Natural killer cell (primary cell): ENCODE measurements around the gene ST6GAL1. TPM values are rescaled to one million over a fixed set of nuclear protein-coding genes. Genes with fewer than 3 reads are reported as not detected.
A peak's percentile ranks its signal among the peaks of the same experiment; 100 is the strongest.

Experiments
- ATAC-seq, 3 donors: fragments of 150-1000 bp in 2 of 3; fragments of 200-7000 bp in 1 of 3; cut with Tn5 transposase; 1 replicate in 1 of 3; 2 replicates in 2 of 3; pipeline ENCODE4 v1.10.0; 2021; ENCODE audit warnings: mild to moderate bottlenecking in 2 of 3, moderate library complexity in 2 of 3
- DNase-seq, 2 donors: peaks; one replicate each; pipeline versions ENCODE4 v3.0.0 to v3.0.0-alpha.2; 2013 to 2021; ENCODE audit warnings: mixed read lengths in 1 of 2
- H3K27ac ChIP-seq: one replicate; pipeline ENCODE4 v1.5.1; 2013; ENCODE audit warnings: mild to moderate bottlenecking, low read length
- H3K27me3 ChIP-seq: one replicate; pipeline ENCODE4 v1.6.1; 2013; ENCODE audit warnings: low read length; ENCODE audit not compliant: control insufficient read depth, insufficient read depth
- H3K36me3 ChIP-seq: one replicate; pipeline ENCODE4 v1.6.1; 2013; ENCODE audit warnings: low read length; ENCODE audit not compliant: control insufficient read depth, insufficient read depth
- H3K4me1 ChIP-seq: one replicate; pipeline ENCODE4 v1.6.1; 2013; ENCODE audit warnings: low read length; ENCODE audit not compliant: control insufficient read depth, insufficient read depth
- H3K4me3 ChIP-seq: one replicate; pipeline ENCODE4 v1.5.1; 2013; ENCODE audit warnings: low read length
- H3K9me3 ChIP-seq: one replicate; pipeline ENCODE4 v1.6.1; 2013; ENCODE audit warnings: low read length; ENCODE audit not compliant: control insufficient read depth, insufficient read depth
- H3K27ac Mint-ChIP-seq, 2 donors: one replicate each; pipeline ENCODE4 v1.8.0; 2022; ENCODE audit warnings: mild to moderate bottlenecking in 2 of 2, mixed read lengths in 2 of 2, moderate library complexity in 1 of 2
- H3K27me3 Mint-ChIP-seq, 2 donors: one replicate each; pipeline ENCODE4 v1.8.0; 2022; ENCODE audit warnings: low read depth in 2 of 2, mixed read lengths in 2 of 2
- H3K36me3 Mint-ChIP-seq: one replicate; pipeline ENCODE4 v1.8.0; 2022; ENCODE audit warnings: mixed read lengths
- H3K4me1 Mint-ChIP-seq, 2 donors: one replicate each; pipeline ENCODE4 v1.8.0; 2022; ENCODE audit warnings: mixed read lengths in 2 of 2
- H3K4me3 Mint-ChIP-seq: one replicate; pipeline ENCODE4 v1.8.0; 2022; ENCODE audit warnings: mild to moderate bottlenecking, moderate library complexity, mixed read lengths
- H3K9me3 Mint-ChIP-seq, 2 donors: one replicate each; pipeline ENCODE4 v1.8.0; 2022; ENCODE audit warnings: mixed read lengths in 2 of 2
- CTCF ChIP-seq: fragments of 200-600 bp; IDR thresholded peaks from one replicate; pipeline ENCODE4 v1.8.0; 2022; ENCODE audit warnings: antibody characterized with exemption
- WGBS: methylation state at CpG from one replicate; pipeline ENCODE4 v1.1.7; 2013; ENCODE audit warnings: missing lambda C conversion rate; ENCODE audit not compliant: insufficient coverage; 5-methylcytosine and 5-hydroxymethylcytosine counted together
- intact Hi-C: fragments of 100-400 bp; cut with micrococcal nuclease; formaldehyde crosslinking; loops from one replicate; pipeline ENCODE4 v1.14.2; 2022
- total RNA-seq, 4 donors: library from RNA; stranded (reverse); fragments of 120-200 nt in 1 of 4; gene quantifications; one replicate each; pipeline versions ENCODE4 v1.2.3 to v1.2.4, GENCODE V29; 2013 to 2022

The ST6GAL1 gene
- total RNA-seq, 3 donors from 2014 or later (not counting 1 experiment from before 2014, with no cell fraction given) = 121 to 182 (median 146) TPM

- intact Hi-C loops = no loop called here
These were observed 132.3 kb downstream of the ST6GAL1 start for GRCh38 chr3:187062526-187063177.

GRCh38 chr3:187063286-187064121, 133.2 kb downstream of the ST6GAL1 start:
- Mint-ChIP-seq H3K27me3 (no peaks in the 10 kb centered on the region), H3K4me1 (peaks cover 38 to 52% of the 10 kb centered on the region in 2 donors), H3K27ac (peak overlapping the region; percentile 66 to 74), H3K4me3 (no peak overlapping the region), H3K9me3 (no peaks in the 10 kb centered on the region), H3K36me3 (peaks cover 8% of the 10 kb centered on the region)
- peak overlapping the region; percentile 69 for H3K27ac ChIP-seq
- DNase-seq (peak in 1 of 2 donors; percentile 54), ATAC-seq (no peak)
- H3K4me3 ChIP-seq = no peak overlapping the region
- 81% methylated on average over 4 of the region's 6 CpGs for WGBS
- intact Hi-C loops = no loop called here
- H3K9me3 ChIP-seq = no peaks in the 10 kb centered on the region
- H3K36me3 ChIP-seq = peaks cover 54% of the 10 kb centered on the region
- TF ChIP-seq CTCF = no peak
- no peaks in the 10 kb centered on the region for H3K27me3 ChIP-seq
- H3K4me1 ChIP-seq = peaks cover 30% of the 10 kb centered on the region

More at GRCh38 chr3:187062526-187063177, 132.3 kb downstream of the ST6GAL1 start:
- no peak overlapping the region for H3K4me3 ChIP-seq
- H3K4me3 Mint-ChIP-seq = no peak overlapping the region
- no peaks in the 10 kb centered on the region for H3K27me3 Mint-ChIP-seq
- TF ChIP-seq CTCF = no peak
- peaks cover 38 to 52% of the 10 kb centered on the region in 2 donors for H3K4me1 Mint-ChIP-seq
- H3K27ac ChIP-seq = peak overlapping the region; percentile 11
- H3K27me3 ChIP-seq = no peaks in the 10 kb centered on the region
- peaks cover 56% of the 10 kb centered on the region for H3K36me3 ChIP-seq
- peaks cover 6% of the 10 kb centered on the region for H3K9me3 ChIP-seq
- ATAC-seq (no peak), DNase-seq (no peak)
- H3K9me3 Mint-ChIP-seq = no peaks in the 10 kb centered on the region
- peaks cover 8% of the 10 kb centered on the region for H3K36me3 Mint-ChIP-seq
- H3K27ac Mint-ChIP-seq = peak overlapping the region; percentile 32 to 66
- H3K4me1 ChIP-seq = peaks cover 30% of the 10 kb centered on the region

GRCh38 chr3:187064210-187065115, 134.1 kb downstream of the ST6GAL1 start:
- ATAC-seq (no peak), DNase-seq (no peak)
- Histone ChIP-seq H3K27ac (peak overlapping the region; percentile 69), H3K4me3 (no peak overlapping the region), H3K9me3 (no peaks in the 10 kb centered on the region), H3K27me3 (no peaks in the 10 kb centered on the region), H3K4me1 (peaks cover 30% of the 10 kb centered on the region), H3K36me3 (peaks cover 58% of the 10 kb centered on the region)
- Mint-ChIP-seq H3K36me3 (peaks cover 10% of the 10 kb centered on the region), H3K27me3 (no peaks in the 10 kb centered on the region), H3K4me1 (peaks cover 34 to 48% of the 10 kb centered on the region in 2 donors), H3K9me3 (no peaks in the 10 kb centered on the region), H3K27ac (peak overlapping the region; percentile 66 to 74), H3K4me3 (no peak overlapping the region)
- no peak for TF ChIP-seq CTCF
- intact Hi-C loops = no loop called here
- 88% methylated on average over 11 of the region's 12 CpGs for WGBS
